Inflammatory macrophage treated with lipopolysaccharide for 1 hour (primary cell): ENCODE results near the gene HSPA8.
"Not testable (repeated sequence)": the region's sequence is repeated elsewhere in the genome, so short reads cannot be mapped to it uniquely, and the experiment has no call there.

Source experiments
- DNase-seq, 2 donors: peaks; one replicate each; pipeline ENCODE4 v3.0.0-alpha.2; 2020 to 2022

The HSPA8 gene

GRCh38 chr11:123061403-123062157 lies at the start of gene HSPA8:
HSPA8 (minus strand) TSS chr11:123062136; CDS start chr11:123061324, 812 bp downstream.
- DNase-seq, result peak; percentile 50 to 54

- DNase-seq, result peak; percentile 25 to 65
Observed at GRCh38 chr11:123111465-123111864, 49.5 kb upstream of the HSPA8 start.

GRCh38 chr11:123110397-123110796 lies 48.5 kb upstream of the HSPA8 start:
- no peak for DNase-seq

- DNase-seq, result no peak
Observed at GRCh38 chr11:123107945-123108495, 46.1 kb upstream of the HSPA8 start.

GRCh38 chr11:123104697-123105096 lies 42.8 kb upstream of the HSPA8 start:
- DNase-seq, result no peak

- DNase-seq, result peak; percentile 41 to 79
Observed at GRCh38 chr11:123103326-123103980, 41.5 kb upstream of the HSPA8 start.

- no peak for DNase-seq
Observed at GRCh38 chr11:123100379-123101085, 38.6 kb upstream of the HSPA8 start.

GRCh38 chr11:123098990-123099389 lies 37.1 kb upstream of the HSPA8 start:
- no peak for DNase-seq

- DNase-seq, result no peak
Observed at GRCh38 chr11:123093739-123094138, 31.8 kb upstream of the HSPA8 start.

GRCh38 chr11:123091506-123091905 lies 29.6 kb upstream of the HSPA8 start:
- no peak for DNase-seq

GRCh38 chr11:123090168-123090567 lies 28.2 kb upstream of the HSPA8 start:
- DNase-seq, result not testable (repeated sequence)

- not testable (repeated sequence) for DNase-seq
Observed at GRCh38 chr11:123088896-123089295, 27.0 kb upstream of the HSPA8 start.

GRCh38 chr11:123087657-123088056 lies 25.7 kb upstream of the HSPA8 start:
- not testable (repeated sequence) for DNase-seq

GRCh38 chr11:123086305-123086704 lies 24.4 kb upstream of the HSPA8 start:
- no peak for DNase-seq

GRCh38 chr11:123085497-123085896 lies 23.6 kb upstream of the HSPA8 start:
- DNase-seq, result no peak

- DNase-seq, result no peak
Observed at GRCh38 chr11:123084454-123084853, 22.5 kb upstream of the HSPA8 start.

- peak; percentile 71 to 75 for DNase-seq
Observed at GRCh38 chr11:123083623-123084029, 21.7 kb upstream of the HSPA8 start.

GRCh38 chr11:123082977-123083376 lies 21.0 kb upstream of the HSPA8 start:
- no peak for DNase-seq

- no peak for DNase-seq
Observed at GRCh38 chr11:123080015-123080414, 18.1 kb upstream of the HSPA8 start.

- DNase-seq, result no peak
Observed at GRCh38 chr11:123076484-123076883, 14.5 kb upstream of the HSPA8 start.

GRCh38 chr11:123073343-123074057 lies 11.6 kb upstream of the HSPA8 start:
- no peak for DNase-seq

GRCh38 chr11:123072762-123073161 lies 10.8 kb upstream of the HSPA8 start:
- DNase-seq, result no peak

GRCh38 chr11:123072332-123072761 lies 10.4 kb upstream of the HSPA8 start:
- peak; percentile 78 to 90 for DNase-seq
